ENCODE results near the gene CDH4. TPM values are rescaled to one million over a fixed set of nuclear protein-coding genes. Genes with fewer than 3 reads are reported as not detected.

Gene CDH4
- total RNA-seq, 6 experiments from 2014 or later, result 5.8 to 12.8 (median 10.9) TPM

DNA sequence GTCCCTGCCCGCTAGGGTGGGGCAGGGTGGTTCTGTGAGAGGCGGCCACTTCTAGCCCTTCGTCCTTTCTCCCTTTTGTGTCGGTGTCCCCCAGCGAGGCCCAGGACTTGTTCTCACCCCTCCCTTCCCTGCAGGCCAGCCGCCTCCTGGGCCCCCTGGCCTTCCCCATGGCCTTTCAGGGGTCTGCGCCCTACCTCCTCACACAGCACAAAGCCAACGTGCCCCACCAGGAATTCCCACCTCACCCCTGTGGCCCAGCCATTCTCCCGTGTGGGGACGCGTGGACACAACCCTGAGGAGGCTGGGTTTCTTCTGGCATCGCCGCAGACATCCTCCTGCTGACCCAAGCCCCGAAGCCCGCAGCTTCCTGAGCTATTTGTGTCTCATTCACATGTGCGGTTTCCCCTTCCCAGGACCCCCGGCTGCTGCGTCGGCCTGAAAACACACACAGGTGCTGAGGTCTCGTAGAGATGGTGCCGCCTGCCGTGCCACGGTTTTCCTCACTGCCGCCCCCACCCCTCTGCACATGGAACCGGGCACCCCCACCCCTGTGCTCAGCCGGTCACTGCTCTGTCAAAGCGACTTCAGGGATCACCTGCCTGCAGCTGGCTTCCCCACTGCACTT, 375.8 kb downstream of the CDH4 start:
- H3K4me3 Mint-ChIP-seq, result no peak overlapping the region
- H3K4me1 Mint-ChIP-seq (ENCODE audit: low read depth), result no peaks in the 10 kb centered on the region
- H3K9me3 Mint-ChIP-seq, result peaks cover 11% of the 10 kb centered on the region
- no peak for DNase-seq
- no peak overlapping the region for H3K27ac Mint-ChIP-seq
- TF ChIP-seq, protein P1, sequence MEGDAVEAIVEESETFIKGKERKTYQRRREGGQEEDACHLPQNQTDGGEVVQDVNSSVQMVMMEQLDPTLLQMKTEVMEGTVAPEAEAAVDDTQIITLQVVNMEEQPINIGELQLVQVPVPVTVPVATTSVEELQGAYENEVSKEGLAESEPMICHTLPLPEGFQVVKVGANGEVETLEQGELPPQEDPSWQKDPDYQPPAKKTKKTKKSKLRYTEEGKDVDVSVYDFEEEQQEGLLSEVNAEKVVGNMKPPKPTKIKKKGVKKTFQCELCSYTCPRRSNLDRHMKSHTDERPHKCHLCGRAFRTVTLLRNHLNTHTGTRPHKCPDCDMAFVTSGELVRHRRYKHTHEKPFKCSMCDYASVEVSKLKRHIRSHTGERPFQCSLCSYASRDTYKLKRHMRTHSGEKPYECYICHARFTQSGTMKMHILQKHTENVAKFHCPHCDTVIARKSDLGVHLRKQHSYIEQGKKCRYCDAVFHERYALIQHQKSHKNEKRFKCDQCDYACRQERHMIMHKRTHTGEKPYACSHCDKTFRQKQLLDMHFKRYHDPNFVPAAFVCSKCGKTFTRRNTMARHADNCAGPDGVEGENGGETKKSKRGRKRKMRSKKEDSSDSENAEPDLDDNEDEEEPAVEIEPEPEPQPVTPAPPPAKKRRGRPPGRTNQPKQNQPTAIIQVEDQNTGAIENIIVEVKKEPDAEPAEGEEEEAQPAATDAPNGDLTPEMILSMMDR (IDR thresholded peaks at IDR 0.05), result no peak
- peaks cover 8% of the 10 kb centered on the region for H3K27me3 Mint-ChIP-seq (ENCODE audit: insufficient read depth)
- H3K36me3 Mint-ChIP-seq (ENCODE audit: low read depth), result no peaks in the 10 kb centered on the region

DNA sequence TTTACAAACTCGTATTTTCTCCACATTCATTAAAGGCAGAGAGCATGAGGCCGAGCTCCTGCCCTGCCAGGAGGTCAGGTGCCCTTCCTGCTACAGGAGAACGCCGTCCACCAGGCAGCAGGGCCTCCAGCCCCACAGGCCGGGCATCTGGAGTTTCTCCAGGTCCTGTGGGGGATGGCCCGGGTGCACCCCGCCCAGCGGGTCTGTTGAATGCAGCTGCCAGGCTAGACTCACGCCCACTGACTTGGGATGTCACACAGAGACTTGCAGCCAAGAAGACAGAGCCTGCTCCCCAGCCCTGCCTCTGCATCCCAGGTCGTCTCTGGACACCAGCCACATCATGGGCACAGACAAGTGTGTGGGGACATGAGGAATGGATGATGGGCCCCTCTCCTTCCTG, 376.4 kb downstream of the CDH4 start:
- no peak for DNase-seq
- peaks cover 7% of the 10 kb centered on the region for H3K27me3 Mint-ChIP-seq (ENCODE audit: insufficient read depth)
- TF ChIP-seq, protein P1 (IDR thresholded peaks at IDR 0.05), result no peak

GRCh38 chr20:61628901-61629601, 377.0 kb downstream of the CDH4 start:
- DNase-seq, result no peak
- peaks cover 17% of the 10 kb centered on the region for H3K9me3 Mint-ChIP-seq
- no peak overlapping the region for H3K27ac Mint-ChIP-seq
- H3K27me3 Mint-ChIP-seq (ENCODE audit: insufficient read depth), result peaks cover 6% of the 10 kb centered on the region
- no peak overlapping the region for H3K4me3 Mint-ChIP-seq
- no peaks in the 10 kb centered on the region for H3K36me3 Mint-ChIP-seq (ENCODE audit: low read depth)
- TF ChIP-seq, protein P1 (IDR thresholded peaks at IDR 0.05), result no peak
- no peaks in the 10 kb centered on the region for H3K4me1 Mint-ChIP-seq (ENCODE audit: low read depth)

More for the DNA sequence above, 376.4 kb downstream of the CDH4 start:
- no peak overlapping the region for H3K27ac Mint-ChIP-seq
- no peaks in the 10 kb centered on the region for H3K36me3 Mint-ChIP-seq (ENCODE audit: low read depth)
- H3K4me3 Mint-ChIP-seq, result no peak overlapping the region
- peaks cover 17% of the 10 kb centered on the region for H3K9me3 Mint-ChIP-seq
- H3K4me1 Mint-ChIP-seq (ENCODE audit: low read depth), result no peaks in the 10 kb centered on the region

- Mint-ChIP-seq H3K27me3 (ENCODE audit: insufficient read depth) (peaks cover 7% of the 10 kb centered on the region), H3K9me3 (peaks cover 21% of the 10 kb centered on the region), H3K27ac (no peak overlapping the region), H3K36me3 (ENCODE audit: low read depth) (no peaks in the 10 kb centered on the region), H3K4me1 (ENCODE audit: low read depth) (no peaks in the 10 kb centered on the region), H3K4me3 (no peak overlapping the region)
- TF ChIP-seq, protein P1 (IDR thresholded peaks at IDR 0.05), result no peak
- DNase-seq, result no peak
Measured at GRCh38 chr20:61629602-61630390, 377.7 kb downstream of the CDH4 start.

GRCh38 chr20:61630391-61630650, 378.3 kb downstream of the CDH4 start:
- H3K9me3 Mint-ChIP-seq, result peaks cover 18% of the 10 kb centered on the region
- H3K27ac Mint-ChIP-seq, result no peak overlapping the region
- TF ChIP-seq, protein P1 (IDR thresholded peaks at IDR 0.05), result no peak
- no peak for DNase-seq
- H3K4me1 Mint-ChIP-seq (ENCODE audit: low read depth), result no peaks in the 10 kb centered on the region
- peaks cover 9% of the 10 kb centered on the region for H3K27me3 Mint-ChIP-seq (ENCODE audit: insufficient read depth)
- no peaks in the 10 kb centered on the region for H3K36me3 Mint-ChIP-seq (ENCODE audit: low read depth)
- H3K4me3 Mint-ChIP-seq, result no peak overlapping the region
